ENCODE measurements around the gene PTPRG.

GRCh38 chr3:61822588-61822987, 261.2 kb downstream of the PTPRG start:
- TF ChIP-seq POLR2A (IDR thresholded peaks at IDR 0.05; ENCODE audit: low read depth, low read length), result no peak
- TF ChIP-seq POLR2AphosphoS5 (IDR thresholded peaks at IDR 0.05; ENCODE audit: insufficient read depth, low read depth, low read length), result no peak
- no peak for TF ChIP-seq CTCF (IDR thresholded peaks at IDR 0.05; ENCODE audit: extremely low read depth in 1 of 2, insufficient read depth in 1 of 2, low read depth in 1 of 2, low read length in 2 of 2)
- TF ChIP-seq MYC (IDR thresholded peaks at IDR 0.05; ENCODE audit: low read depth, low read length), result no peak
